A549 (cell line): ENCODE data around the gene TMEM184C.

ENCODE experiments used
- EP300 ChIP-seq, 2 experiments: fragments of >200 bp; sonication (Bioruptor Twin); formaldehyde crosslinking; IDR thresholded peaks; 2 replicates in 1 of 2; 3 replicates in 1 of 2; pipeline ENCODE4 v1.6.1; 2016 to 2017
- GATA3 ChIP-seq: IDR thresholded peaks from 2 replicates; pipeline ENCODE4 v1.6.1; 2012; ENCODE audit warnings: borderline replicate concordance
- JUN ChIP-seq, 2 experiments: fragments of >200 bp; sonication (Bioruptor Twin); formaldehyde crosslinking; IDR thresholded peaks; 2 replicates in 1 of 2; 3 replicates in 1 of 2; pipeline ENCODE4 v1.6.1; 2016 to 2017
- KDM1A ChIP-seq: fragments of 200-600 bp; sonication (generic); IDR thresholded peaks from 2 replicates; pipeline ENCODE4 v1.6.1; 2016; ENCODE audit warnings: low read depth, mild to moderate bottlenecking
- MYC ChIP-seq: IDR thresholded peaks from 2 replicates; pipeline ENCODE4 v1.6.1; 2012; ENCODE audit warnings: mild to moderate bottlenecking, inconsistent platforms, low read length, improper control_type of control experiment, borderline replicate concordance
- NR3C1 ChIP-seq: fragments of >200 bp; sonication (Bioruptor Twin); formaldehyde crosslinking; IDR thresholded peaks from 3 replicates; pipeline ENCODE4 v1.6.1; 2017
- POLR2A ChIP-seq: IDR thresholded peaks from 2 replicates; pipeline ENCODE4 v1.6.1; 2012; ENCODE audit warnings: mild to moderate bottlenecking, low read length
- TF ChIP-seq, protein P1 (sequence below): IDR thresholded peaks from 2 replicates; pipeline ENCODE4 v1.6.1; 2012
- TF ChIP-seq, protein P2 (sequence below): fragments of >200 bp; sonication (Bioruptor Twin); formaldehyde crosslinking; IDR thresholded peaks from 3 replicates; pipeline ENCODE4 v1.5.1; 2016

DNA sequence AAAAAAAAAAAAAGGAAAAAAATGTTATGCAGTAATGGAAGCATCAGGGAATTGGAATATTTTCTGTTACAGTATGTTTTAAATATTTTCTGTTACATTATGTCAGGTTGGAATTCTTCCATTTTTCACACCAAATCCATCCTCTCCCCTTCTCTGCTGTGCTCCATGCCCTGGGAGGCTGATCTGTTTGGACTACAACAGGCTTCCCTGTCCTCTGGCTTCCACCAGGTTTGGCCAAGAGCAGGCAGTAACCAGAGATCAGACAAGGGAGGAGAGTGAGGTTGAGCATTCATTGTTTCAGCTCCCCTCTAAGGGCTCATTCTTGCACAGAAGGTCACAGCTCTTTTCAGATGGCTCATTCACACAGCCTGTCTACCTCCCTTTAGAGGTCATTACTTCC is 11.7 kb upstream of the TMEM184C start:
- TF ChIP-seq, protein P1, sequence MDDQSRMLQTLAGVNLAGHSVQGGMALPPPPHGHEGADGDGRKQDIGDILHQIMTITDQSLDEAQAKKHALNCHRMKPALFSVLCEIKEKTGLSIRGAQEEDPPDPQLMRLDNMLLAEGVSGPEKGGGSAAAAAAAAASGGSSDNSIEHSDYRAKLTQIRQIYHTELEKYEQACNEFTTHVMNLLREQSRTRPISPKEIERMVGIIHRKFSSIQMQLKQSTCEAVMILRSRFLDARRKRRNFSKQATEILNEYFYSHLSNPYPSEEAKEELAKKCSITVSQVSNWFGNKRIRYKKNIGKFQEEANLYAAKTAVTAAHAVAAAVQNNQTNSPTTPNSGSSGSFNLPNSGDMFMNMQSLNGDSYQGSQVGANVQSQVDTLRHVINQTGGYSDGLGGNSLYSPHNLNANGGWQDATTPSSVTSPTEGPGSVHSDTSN, result no peak
- TF ChIP-seq KDM1A (no peak), EP300 (IDR thresholded peaks at IDR 0.05) (no peak), NR3C1 (no peak), JUN (IDR thresholded peaks at IDR 0.05) (no peak), GATA3 (no peak), MYC (no peak), POLR2A (no peak)
- TF ChIP-seq, protein P2, sequence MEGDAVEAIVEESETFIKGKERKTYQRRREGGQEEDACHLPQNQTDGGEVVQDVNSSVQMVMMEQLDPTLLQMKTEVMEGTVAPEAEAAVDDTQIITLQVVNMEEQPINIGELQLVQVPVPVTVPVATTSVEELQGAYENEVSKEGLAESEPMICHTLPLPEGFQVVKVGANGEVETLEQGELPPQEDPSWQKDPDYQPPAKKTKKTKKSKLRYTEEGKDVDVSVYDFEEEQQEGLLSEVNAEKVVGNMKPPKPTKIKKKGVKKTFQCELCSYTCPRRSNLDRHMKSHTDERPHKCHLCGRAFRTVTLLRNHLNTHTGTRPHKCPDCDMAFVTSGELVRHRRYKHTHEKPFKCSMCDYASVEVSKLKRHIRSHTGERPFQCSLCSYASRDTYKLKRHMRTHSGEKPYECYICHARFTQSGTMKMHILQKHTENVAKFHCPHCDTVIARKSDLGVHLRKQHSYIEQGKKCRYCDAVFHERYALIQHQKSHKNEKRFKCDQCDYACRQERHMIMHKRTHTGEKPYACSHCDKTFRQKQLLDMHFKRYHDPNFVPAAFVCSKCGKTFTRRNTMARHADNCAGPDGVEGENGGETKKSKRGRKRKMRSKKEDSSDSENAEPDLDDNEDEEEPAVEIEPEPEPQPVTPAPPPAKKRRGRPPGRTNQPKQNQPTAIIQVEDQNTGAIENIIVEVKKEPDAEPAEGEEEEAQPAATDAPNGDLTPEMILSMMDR, result no peak
